GM19324 (cell line): ENCODE measurements around the gene MARCOL.

Source experiments
- ATAC-seq: cut with Tn5 transposase; IDR thresholded peaks from one replicate; pipeline ENCODE4 v1.9.1; 2021; ENCODE audit warnings: mild to moderate bottlenecking, moderate library complexity; ENCODE audit not compliant: unreplicated experiment, low FRiP score

The MARCOL gene

GRCh38 chr5:148238418-148238794 is at the start of gene MARCOL:
TSS of gene MARCOL (plus strand) at chr5:148238525. CDS start at chr5:148238598, 73 bp downstream.
- no peak for ATAC-seq

GRCh38 chr5:148191010-148191409 is 47.3 kb upstream of the MARCOL start:
- ATAC-seq, result no peak

GRCh38 chr5:148193202-148193601 is 45.1 kb upstream of the MARCOL start:
- ATAC-seq, result no peak

- no peak for ATAC-seq
These were observed 37.2 kb upstream of the MARCOL start for GRCh38 chr5:148201151-148201550.

- no peak for ATAC-seq
These were observed 35.7 kb upstream of the MARCOL start, which contains the start of gene SPINK6 for GRCh38 chr5:148202531-148203203. TSS of gene SPINK6 (plus strand) at chr5:148203042. CDS start at chr5:148203097, 55 bp downstream.

GRCh38 chr5:148205044-148205806 is 33.1 kb upstream of the MARCOL start:
- no peak for ATAC-seq

GRCh38 chr5:148205865-148206264 is 32.5 kb upstream of the MARCOL start:
- no peak for ATAC-seq

- no peak for ATAC-seq
These were observed 31.7 kb upstream of the MARCOL start for GRCh38 chr5:148206620-148207019.

GRCh38 chr5:148208226-148208625 is 30.1 kb upstream of the MARCOL start:
- ATAC-seq, result no peak

GRCh38 chr5:148209151-148209770 is 29.1 kb upstream of the MARCOL start:
- ATAC-seq, result no peak

GRCh38 chr5:148214665-148215185 is 23.6 kb upstream of the MARCOL start:
- ATAC-seq, result no peak

- ATAC-seq, result no peak
These were observed 16.8 kb upstream of the MARCOL start for GRCh38 chr5:148221508-148221907.

- ATAC-seq, result no peak
These were observed 14.1 kb upstream of the MARCOL start for GRCh38 chr5:148224117-148224742.

GRCh38 chr5:148228392-148228984 is 9.8 kb upstream of the MARCOL start:
- ATAC-seq, result no peak

GRCh38 chr5:148229840-148230239 is 8.5 kb upstream of the MARCOL start:
- ATAC-seq, result no peak

GRCh38 chr5:148230240-148230639 is 8.1 kb upstream of the MARCOL start:
- no peak for ATAC-seq

GRCh38 chr5:148237785-148238417 is 424 bp upstream of the MARCOL start:
- no peak for ATAC-seq

- no peak for ATAC-seq
These were observed 10.6 kb downstream of the MARCOL start for GRCh38 chr5:148248894-148249293.

- ATAC-seq, result no peak
These were observed 17.1 kb downstream of the MARCOL start for GRCh38 chr5:148255456-148255855.

- ATAC-seq, result no peak
These were observed 21.0 kb downstream of the MARCOL start for GRCh38 chr5:148259288-148259687.
